Measurements from ENCODE around the gene NPM3. TPM values are rescaled to one million over a fixed set of nuclear protein-coding genes. Genes with fewer than 3 reads are reported as not detected.

The NPM3 gene
- total and polyA plus RNA-seq, 12 donors, result 14.7 to 51.5 (median 31.0) TPM

DNA sequence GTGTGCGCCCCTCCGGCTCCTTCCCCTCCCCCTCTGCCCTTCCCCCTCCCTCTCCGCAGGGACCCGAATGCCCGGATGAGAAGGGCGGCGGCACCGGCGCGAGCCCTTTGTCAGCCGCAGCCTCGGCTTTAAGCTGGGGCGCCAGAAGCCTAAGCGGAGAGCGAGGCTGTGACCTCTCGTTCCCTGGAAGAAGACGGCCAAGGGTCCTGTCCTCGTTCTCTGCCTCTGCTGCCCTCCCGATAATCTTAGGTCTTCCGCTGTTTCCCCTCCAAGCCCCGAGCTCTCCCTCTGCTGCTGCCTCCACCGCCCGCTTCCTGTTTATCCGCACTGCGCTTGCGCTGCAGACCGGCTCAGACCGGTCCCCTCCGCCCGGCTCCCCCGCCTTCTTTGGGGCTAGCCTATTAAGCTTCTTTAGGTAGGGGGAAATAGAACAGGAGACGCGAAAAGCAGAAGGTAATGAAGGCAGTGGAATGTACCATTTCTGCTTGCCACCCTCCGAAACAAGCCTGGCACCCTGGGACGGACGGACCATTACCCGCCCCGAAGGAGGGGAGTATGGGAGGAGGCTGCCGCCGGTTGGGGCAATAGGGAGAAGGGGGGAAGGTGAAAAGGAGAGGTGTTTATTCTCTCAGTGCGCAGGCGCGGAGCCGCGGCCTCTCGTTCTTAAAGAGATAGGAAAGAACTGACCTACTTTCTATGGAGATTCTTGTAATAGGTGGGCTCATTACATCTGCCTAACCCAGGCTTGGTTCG is 35.0 kb upstream of the NPM3 start, which contains the start of gene OGA:
OGA (minus strand) TSS at position 326 of the 753 bp plus-strand sequence. CDS start 422 bp downstream, outside the sequence.
- peak; percentile 83 to 98 for TF ChIP-seq POLR2A (IDR thresholded peaks at IDR 0.05)
- TF ChIP-seq CTCF (IDR thresholded peaks at IDR 0.05), result no peak
- H3K27me3 ChIP-seq, result no peaks in the 10 kb centered on the region
- peak; percentile 98 to 100 (median 99) for DNase-seq
- WGBS, 4 donors, result 0 to 4% (median 1%) methylated on average over 19 to 47 of the region's 47 CpGs
- H3K4me3 ChIP-seq, result peak within 1 kb of the TSS; percentile 38 to 94 (median 75)
- peaks cover 25 to 36% of the 10 kb centered on the region in 2 donors for H3K4me1 ChIP-seq (replicated peaks in 1 of 2)
- no peaks in the 10 kb centered on the region for H3K9me3 ChIP-seq (replicated peaks in 1 of 3)
- peak within 1 kb of the TSS; percentile 31 to 96 (median 90) for H3K27ac ChIP-seq
- intact Hi-C loops (cut with DNase I), result loop anchor here in 1 of 2 donors (10.0 kb wide), 1 partner anchor 883 kb away; no protein-coding TSS in a partner anchor
- no peaks in the 10 kb centered on the region for H3K36me3 ChIP-seq (replicated peaks in 1 of 2)

DNA sequence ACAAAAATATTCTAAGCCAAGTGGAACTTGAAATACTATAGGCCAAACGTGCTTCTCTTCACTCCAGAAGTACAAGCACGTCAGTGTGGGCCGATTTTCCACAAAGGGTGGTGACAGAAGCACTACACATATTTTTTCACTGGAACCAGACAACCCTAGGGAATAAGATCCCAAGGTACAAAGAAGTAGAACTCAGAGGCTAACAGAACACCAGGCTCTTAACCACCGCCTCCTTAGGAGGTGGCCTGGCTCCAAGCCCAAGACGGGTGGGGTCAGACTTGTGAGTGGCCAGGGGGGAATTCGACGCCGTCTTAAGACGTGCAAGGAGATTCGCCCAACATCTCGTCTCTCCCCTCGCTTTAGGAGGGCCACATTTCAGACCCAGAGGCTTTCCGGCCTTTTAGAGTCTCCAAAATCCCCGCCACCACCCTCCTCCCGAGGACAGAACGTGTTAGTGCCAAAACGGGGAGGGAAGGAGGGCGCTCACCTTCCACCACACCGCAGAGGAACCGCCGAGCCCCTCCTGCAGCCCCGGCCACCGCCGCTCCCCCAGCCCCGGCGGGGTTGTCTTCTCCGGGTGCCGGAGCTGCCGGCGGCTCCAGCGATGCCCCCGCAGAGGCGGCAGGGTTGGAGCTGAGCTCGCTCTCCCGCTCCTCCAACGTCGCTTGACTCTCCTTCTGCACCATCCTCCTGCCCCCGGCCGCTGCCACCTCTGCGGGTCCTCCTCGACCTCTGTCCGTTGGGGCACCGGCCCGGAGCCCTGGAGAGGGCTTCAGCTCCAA is 34.3 kb upstream of the NPM3 start:
- Histone ChIP-seq H3K27ac (peak overlapping the region; percentile 31 to 96 (median 90)), H3K27me3 (no peaks in the 10 kb centered on the region), H3K4me1 (replicated peaks in 1 of 2) (peaks cover 25 to 43% of the 10 kb centered on the region in 2 donors), H3K36me3 (replicated peaks in 1 of 2) (peaks cover 0 to 5% of the 10 kb centered on the region in 2 donors), H3K9me3 (replicated peaks in 1 of 3) (no peaks in the 10 kb centered on the region), H3K4me3 (peak overlapping the region; percentile 38 to 94 (median 75))
- intact Hi-C loops (cut with DNase I), result loop anchor here in 1 of 2 donors (10.0 kb wide), 1 partner anchor 883 kb away; no protein-coding TSS in a partner anchor
- DNase-seq, result peak; percentile 77 to 89 (median 80)
- TF ChIP-seq CTCF (IDR thresholded peaks at IDR 0.05) (no peak), POLR2A (IDR thresholded peaks at IDR 0.05) (peak in 1 of 2 donors; percentile 21)
- 0 to 1% (median 0%) methylated on average over 7 to 44 of the region's 44 CpGs for WGBS, 4 donors

DNA sequence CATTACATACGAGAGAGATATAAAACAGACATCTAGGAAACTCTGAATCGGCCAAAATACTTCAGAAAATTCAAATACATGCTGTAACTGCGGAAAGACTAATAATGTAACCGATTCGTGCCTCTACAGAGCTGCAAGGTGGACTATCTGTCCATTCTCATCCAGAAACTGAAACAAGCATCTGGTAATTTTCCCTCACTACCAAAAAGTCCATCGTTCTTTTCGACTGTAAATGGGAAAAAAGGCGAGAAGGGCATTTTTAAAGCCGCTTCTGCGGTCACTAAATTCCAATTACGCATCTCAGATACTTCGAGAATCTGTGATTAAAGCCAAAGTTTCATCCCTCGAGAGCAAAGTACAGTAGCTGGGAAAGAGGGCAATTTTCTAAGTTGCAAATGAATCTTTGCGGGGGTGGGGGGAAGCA is 33.7 kb upstream of the NPM3 start:
- peak overlapping the region in 3 of 4 donors; percentile 58 to 94 (median 92) for H3K4me3 ChIP-seq
- peaks cover 25 to 49% of the 10 kb centered on the region in 2 donors for H3K4me1 ChIP-seq (replicated peaks in 1 of 2)
- H3K27me3 ChIP-seq, result no peaks in the 10 kb centered on the region
- peak overlapping the region; percentile 4 to 96 (median 90) for H3K27ac ChIP-seq
- H3K9me3 ChIP-seq (replicated peaks in 1 of 3), result no peaks in the 10 kb centered on the region
- peak in 1 of 7 donors; percentile 40 for DNase-seq
- TF ChIP-seq POLR2A (IDR thresholded peaks at IDR 0.05) (no peak), CTCF (IDR thresholded peaks at IDR 0.05) (no peak)
- 0 to 1% (median 0%) methylated on average over 14 of the region's 14 CpGs for WGBS, 4 donors
- intact Hi-C loops (cut with DNase I), result loop anchor here in 1 of 2 donors (10.0 kb wide), 1 partner anchor 882 kb away; no protein-coding TSS in a partner anchor
- H3K36me3 ChIP-seq (replicated peaks in 1 of 2), result peaks cover 0 to 11% of the 10 kb centered on the region in 2 donors

DNA sequence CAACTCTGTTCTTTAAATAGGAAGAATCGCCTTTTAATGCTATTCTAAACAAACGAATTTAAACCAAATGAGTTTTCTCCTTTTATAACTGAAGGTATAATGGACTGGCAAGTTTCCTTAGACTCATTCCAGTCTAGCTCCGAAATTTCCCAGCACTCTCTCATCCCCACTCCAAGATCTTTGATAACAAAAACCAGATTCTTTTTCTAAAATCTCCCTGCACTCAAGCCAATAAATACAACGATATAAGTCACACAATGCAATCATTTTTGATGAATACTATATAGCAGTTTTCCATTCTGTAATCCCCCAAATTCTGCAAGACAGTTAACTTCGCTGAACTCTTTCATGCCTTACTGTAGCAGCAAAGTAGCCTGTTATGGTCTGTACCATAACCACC is 33.1 kb upstream of the NPM3 start:
- Histone ChIP-seq H3K36me3 (replicated peaks in 1 of 2) (peaks cover 0 to 13% of the 10 kb centered on the region in 2 donors), H3K27me3 (no peaks in the 10 kb centered on the region), H3K9me3 (replicated peaks in 1 of 3) (no peaks in the 10 kb centered on the region), H3K4me3 (peak overlapping the region in 2 of 4 donors; percentile 92 to 94), H3K27ac (peak overlapping the region in 4 of 5 donors; percentile 4 to 96 (median 58)), H3K4me1 (replicated peaks in 1 of 2) (peaks cover 25 to 54% of the 10 kb centered on the region in 2 donors)
- DNase-seq, result no peak
- TF ChIP-seq CTCF (IDR thresholded peaks at IDR 0.05) (no peak), POLR2A (IDR thresholded peaks at IDR 0.05) (no peak)
- intact Hi-C loops (cut with DNase I), result loop anchor here in 1 of 2 donors (10.0 kb wide), 1 partner anchor 882 kb away; no protein-coding TSS in a partner anchor
- WGBS, 4 donors, result 0 to 3% (median 0%) methylated on average over 5 of the region's 5 CpGs
